ENCODE measurements around the gene CD80. TPM values are rescaled to one million over a fixed set of nuclear protein-coding genes. Genes with fewer than 3 reads are reported as not detected.

Gene CD80
- total RNA-seq, 1 donor from 2014 or later, result not detected

DNA sequence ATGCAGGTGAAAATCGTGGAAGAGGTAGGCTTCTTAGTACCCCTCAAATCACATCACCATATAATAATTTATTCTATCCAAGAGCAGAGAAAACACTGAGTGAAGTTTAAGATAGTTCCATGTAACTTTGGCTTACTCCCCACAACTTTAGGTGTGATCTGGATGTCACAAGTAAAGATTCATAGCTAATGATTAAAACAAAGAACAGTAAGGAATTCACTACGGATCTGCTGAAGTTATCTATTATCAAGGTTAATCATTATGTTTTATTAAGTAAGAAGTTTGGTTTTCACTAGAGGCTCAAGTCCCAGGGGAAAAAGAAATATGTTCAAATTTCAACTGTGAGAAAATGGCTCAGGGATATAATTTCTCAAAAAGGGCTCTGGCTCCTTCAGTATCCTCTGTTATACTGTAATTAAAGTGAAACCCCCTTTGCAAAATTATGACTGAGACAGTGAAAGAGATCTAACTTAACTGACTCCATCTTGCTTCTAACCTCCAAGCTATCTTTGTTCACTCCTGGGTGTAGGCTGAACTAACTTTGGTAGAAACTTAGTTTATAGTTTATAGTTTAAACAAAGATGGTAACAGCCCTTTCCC lies 17.1 kb downstream of the CD80 start:
- Histone ChIP-seq H3K27me3 (ENCODE audit: control insufficient read depth, insufficient read depth, low read length) (no peaks in the 10 kb centered on the region), H3K36me3 (ENCODE audit: control insufficient read depth, insufficient read depth, low read length) (no peaks in the 10 kb centered on the region), H3K4me3 (ENCODE audit: low read depth, low read length) (no peak overlapping the region)
- no peak for DNase-seq (ENCODE audit: low read depth)
- TF ChIP-seq CTCF (IDR thresholded peaks at IDR 0.05; ENCODE audit: insufficient read depth, low read length, poor library complexity, severe bottlenecking), result no peak

GRCh38 chr3:119541547-119541946 lies 17.9 kb downstream of the CD80 start:
- no peaks in the 10 kb centered on the region for H3K36me3 ChIP-seq (ENCODE audit: control insufficient read depth, insufficient read depth, low read length)
- no peaks in the 10 kb centered on the region for H3K27me3 ChIP-seq (ENCODE audit: control insufficient read depth, insufficient read depth, low read length)
- DNase-seq (ENCODE audit: low read depth), result no peak
- no peak overlapping the region for H3K4me3 ChIP-seq (ENCODE audit: low read depth, low read length)
- TF ChIP-seq CTCF (IDR thresholded peaks at IDR 0.05; ENCODE audit: insufficient read depth, low read length, poor library complexity, severe bottlenecking), result no peak

GRCh38 chr3:119538772-119539171 lies 20.6 kb downstream of the CD80 start:
- H3K36me3 ChIP-seq (ENCODE audit: control insufficient read depth, insufficient read depth, low read length), result no peaks in the 10 kb centered on the region
- H3K27me3 ChIP-seq (ENCODE audit: control insufficient read depth, insufficient read depth, low read length), result no peaks in the 10 kb centered on the region
- no peak overlapping the region for H3K4me3 ChIP-seq (ENCODE audit: low read depth, low read length)
- DNase-seq (ENCODE audit: low read depth), result no peak
- TF ChIP-seq CTCF (IDR thresholded peaks at IDR 0.05; ENCODE audit: insufficient read depth, low read length, poor library complexity, severe bottlenecking), result no peak

GRCh38 chr3:119536757-119537156 lies 22.7 kb downstream of the CD80 start:
- Histone ChIP-seq H3K4me3 (ENCODE audit: low read depth, low read length) (no peak overlapping the region), H3K36me3 (ENCODE audit: control insufficient read depth, insufficient read depth, low read length) (no peaks in the 10 kb centered on the region), H3K27me3 (ENCODE audit: control insufficient read depth, insufficient read depth, low read length) (no peaks in the 10 kb centered on the region)
- DNase-seq (ENCODE audit: low read depth), result no peak
- TF ChIP-seq CTCF (IDR thresholded peaks at IDR 0.05; ENCODE audit: insufficient read depth, low read length, poor library complexity, severe bottlenecking), result no peak

DNA sequence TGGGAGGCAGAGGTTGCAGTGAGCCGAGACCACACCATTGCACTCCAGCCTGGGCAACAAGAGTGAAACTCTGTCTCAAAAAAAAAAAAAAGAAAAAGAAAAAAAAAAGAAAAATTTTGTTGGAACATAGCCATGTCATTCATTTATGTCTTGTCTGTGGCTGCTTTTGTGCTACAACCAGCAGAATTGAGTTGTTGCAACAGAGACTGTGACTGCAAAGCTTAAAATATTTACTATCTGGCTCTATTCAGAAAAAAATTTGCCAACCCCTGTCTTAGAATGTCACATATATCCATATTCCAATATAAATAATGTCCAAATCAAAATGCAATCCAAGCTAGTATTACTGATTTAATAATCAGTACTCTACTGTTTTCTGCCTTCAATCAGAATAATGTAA lies 25.1 kb downstream of the CD80 start:
- no peak for TF ChIP-seq CTCF (IDR thresholded peaks at IDR 0.05; ENCODE audit: insufficient read depth, low read length, poor library complexity, severe bottlenecking)
- Histone ChIP-seq H3K4me3 (ENCODE audit: low read depth, low read length) (no peak overlapping the region), H3K27me3 (ENCODE audit: control insufficient read depth, insufficient read depth, low read length) (no peaks in the 10 kb centered on the region), H3K36me3 (ENCODE audit: control insufficient read depth, insufficient read depth, low read length) (no peaks in the 10 kb centered on the region)
- no peak for DNase-seq (ENCODE audit: low read depth)

- no peak overlapping the region for H3K4me3 ChIP-seq (ENCODE audit: low read depth, low read length)
- H3K27me3 ChIP-seq (ENCODE audit: control insufficient read depth, insufficient read depth, low read length), result no peaks in the 10 kb centered on the region
- no peak for TF ChIP-seq CTCF (IDR thresholded peaks at IDR 0.05; ENCODE audit: insufficient read depth, low read length, poor library complexity, severe bottlenecking)
- no peak for DNase-seq (ENCODE audit: low read depth)
- H3K36me3 ChIP-seq (ENCODE audit: control insufficient read depth, insufficient read depth, low read length), result no peaks in the 10 kb centered on the region
These were observed 28.3 kb downstream of the CD80 start for GRCh38 chr3:119531151-119531550.

Data from kidney epithelial cell (primary cell).